ENCODE data around the gene SLC12A4.

The SLC12A4 gene

DNA sequence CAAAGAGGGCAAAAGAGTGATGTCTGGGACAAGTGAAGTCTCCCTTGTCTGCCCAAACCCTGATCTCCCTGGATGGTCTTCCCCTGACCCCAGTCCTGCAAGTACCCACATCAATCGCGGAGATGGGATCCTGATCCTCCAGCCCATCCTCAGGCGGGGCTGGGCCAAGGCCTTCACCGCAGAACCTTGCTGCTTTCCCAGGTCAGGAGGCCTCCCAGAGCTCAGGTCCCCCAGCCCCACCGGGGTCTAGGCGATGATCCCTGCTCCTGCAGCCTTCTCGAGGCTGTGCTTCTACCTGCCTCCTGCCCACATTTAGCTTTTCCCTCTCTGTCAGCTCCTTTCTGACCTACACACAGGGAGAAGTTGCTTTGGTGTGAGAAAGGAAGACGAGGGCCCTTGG lies 6.3 kb downstream of the SLC12A4 start:
- no peak for DNase-seq

DNA sequence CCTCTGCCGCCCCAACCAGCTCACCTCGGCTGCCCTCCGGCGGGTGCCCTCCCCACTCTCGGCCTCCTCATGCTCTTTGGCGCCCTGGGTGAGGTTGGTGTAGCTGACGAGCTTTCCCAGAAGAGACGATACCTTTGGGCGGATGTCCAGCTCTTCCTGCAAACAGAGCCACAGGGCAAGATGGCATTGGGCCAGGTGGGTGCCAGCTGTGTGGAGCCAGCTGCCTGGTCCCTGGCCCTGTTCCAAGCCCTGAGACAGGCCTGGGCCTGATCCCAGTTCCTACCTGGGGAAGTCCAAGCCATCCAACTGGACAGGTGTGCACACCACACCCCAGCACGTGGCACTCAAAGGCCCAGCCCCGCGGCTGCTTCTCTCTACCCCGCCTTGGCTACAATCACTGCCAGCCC lies 6.9 kb downstream of the SLC12A4 start:
- DNase-seq: no peak

DNA sequence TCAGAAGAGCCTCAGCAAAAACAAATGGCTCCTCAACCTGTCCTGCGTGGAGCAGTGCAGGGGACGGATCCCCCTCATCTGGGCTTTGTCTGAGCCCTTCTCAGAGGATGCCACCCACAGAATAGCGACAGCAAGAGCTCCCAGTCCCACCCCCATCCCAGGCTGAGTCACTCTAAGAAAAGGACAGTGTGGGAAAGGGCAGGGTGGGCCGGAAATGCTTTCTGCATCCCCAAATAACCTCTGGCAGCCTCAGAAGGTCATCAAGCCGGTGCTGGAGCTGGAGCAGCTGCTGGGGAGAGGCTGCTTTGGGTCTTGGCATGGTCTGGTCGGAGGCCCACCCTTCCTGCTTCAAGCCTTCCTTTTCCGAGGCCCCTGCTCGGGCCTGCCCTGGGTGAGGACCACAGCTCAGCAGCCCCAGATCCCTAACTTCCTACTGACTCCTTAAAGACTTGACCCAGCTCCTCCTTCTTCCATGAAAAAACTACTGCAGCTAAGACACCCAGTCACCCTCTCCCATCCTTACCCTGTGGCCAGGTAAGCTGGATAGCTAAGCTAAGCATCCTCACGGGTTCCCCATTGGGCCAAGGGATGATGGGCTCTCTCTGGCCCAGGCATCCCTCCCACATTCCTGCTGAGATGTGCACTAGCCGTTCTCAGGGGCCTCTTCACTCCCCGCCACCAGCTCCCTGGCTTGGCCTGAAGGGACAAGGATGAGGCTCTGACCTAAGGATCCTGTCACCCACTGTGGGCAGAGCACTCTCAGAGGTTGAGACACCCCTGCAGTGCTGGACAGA lies 8.7 kb downstream of the SLC12A4 start:
- DNase-seq: no peak

DNA sequence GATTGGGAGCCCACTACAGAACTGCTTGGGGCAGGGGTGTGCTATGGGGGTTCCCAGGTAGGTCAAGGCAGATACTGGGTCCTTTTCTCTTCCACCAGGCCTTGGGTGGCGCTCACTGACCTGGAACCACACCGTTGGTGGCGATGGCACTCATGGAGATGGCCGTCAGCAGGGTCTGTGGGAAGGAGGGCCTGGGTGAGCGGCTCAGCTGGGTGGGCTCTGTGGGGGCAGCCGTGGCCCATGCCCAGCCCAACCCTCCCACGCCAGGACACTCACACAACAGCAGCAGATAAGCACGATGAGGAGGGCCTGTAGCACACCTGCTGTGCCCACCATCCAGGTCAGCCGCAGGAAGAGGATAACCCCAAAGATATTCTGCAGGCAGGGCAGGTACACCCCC lies 10.8 kb downstream of the SLC12A4 start:
- no peak for DNase-seq

DNA sequence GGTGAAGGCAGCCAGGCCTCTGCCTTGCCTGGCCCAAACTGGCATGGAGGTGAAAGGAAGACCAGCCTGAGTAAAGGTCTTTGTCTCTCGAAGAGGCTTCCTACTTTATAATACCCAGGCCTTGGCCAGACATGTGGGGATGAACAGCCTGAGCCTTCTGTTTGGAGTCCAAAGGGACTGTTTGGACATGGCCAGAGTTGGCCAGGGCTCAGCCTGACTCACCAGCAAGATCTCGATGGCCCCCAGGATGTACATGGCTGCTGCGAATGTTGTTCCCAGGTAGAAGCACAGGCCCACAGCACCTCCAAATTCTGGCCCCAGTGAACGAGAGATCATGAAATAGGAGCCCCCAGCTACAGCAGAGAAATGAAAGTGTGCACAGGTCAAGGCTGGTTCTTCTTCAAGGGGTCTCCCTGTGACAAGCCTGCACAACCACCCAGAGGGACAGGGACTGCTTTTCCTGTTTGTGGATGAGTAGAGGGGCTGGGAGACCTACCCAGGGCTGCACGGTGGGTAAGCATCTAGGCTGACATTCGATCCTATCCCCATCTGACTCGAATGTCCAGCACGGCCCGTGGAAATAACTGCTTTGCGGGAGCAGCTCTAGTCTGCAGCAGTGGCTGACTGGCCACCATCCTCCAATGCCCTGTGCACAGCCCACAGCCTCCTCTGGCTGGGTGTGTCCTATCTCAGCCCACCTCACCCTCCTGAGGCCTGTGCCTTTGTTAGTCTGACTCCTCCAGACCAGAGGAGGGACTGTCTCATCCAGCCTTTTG lies 13.8 kb downstream of the SLC12A4 start:
- no peak for DNase-seq

DNA sequence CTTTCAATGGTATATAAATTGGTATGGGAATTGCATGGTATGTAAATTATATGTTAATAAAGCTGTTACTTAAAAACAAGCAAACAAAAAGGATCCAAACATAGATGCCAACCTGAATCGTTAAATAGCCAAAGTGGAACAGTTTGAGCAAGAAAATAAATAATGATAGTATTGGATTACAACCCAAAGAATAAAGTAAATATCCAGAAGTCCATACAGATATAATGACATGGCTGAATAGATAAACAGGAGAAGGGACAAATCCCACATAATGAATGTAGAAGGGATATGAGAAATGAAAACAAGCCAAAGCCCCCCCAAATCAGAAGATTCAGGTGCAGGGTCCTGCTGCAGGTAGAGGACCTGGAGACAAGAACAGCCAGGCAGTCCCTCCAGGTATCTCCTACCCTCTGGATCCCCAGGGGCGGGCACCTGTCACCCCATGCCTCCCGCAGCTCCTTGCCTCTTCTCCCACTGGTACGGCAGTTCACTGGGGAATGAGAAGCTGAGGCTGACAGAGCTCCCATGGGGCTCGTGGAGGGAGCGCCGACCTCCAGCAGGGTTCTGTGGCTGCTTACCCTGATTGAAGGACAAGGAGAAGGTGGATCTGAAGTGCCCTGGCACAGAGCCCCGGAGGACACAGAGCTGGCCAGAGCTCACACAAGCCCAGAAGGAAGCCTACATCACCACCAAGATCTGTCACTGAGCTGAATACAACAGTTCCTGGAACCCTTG lies 14.6 kb downstream of the SLC12A4 start:
- DNase-seq: no peak

DNA sequence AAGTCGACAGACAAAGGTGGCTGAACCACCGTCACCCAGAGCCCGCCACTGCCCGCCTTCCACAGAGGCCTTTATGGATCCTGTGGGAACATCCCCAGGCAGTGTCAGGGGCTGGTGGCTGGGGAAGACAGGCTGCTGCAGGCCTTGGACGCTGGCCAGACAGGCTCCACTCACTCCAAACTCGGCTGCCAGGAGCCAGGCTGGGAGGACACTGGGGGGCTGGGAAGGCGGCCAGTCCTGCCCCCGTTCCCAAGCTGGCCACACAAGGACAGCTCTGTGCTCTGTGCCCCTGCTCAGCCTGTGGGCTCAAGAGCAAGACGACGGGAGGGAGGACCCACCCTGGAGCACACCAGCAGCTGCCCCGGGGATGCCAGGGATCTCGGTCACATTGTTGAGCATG lies 17.0 kb downstream of the SLC12A4 start:
- DNase-seq: no peak

DNA sequence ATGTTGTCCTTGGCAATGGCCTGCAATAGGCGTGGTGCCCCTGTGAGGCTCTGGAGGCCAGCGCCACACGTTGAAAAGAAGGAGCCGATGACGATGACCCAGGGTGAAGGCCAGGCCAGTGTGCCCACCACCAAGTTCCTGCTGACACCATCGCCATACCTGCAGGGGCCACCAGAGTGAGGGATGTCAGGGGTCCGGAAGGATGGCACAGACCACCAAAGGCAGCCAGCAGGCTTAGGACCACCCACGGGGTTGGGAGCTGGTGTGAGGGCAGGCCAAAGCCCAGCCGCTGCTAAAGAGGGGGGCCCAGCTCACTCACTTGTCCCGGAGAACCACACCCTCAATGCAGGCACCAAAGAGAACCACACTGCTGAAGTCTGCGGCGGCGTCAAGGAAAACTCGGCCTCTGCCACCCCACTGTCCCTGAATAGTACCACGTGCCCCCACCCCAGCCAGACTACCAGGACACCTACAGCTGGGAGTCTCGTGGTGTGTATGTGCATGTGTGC lies 18.0 kb downstream of the SLC12A4 start:
- no peak for DNase-seq

DNA sequence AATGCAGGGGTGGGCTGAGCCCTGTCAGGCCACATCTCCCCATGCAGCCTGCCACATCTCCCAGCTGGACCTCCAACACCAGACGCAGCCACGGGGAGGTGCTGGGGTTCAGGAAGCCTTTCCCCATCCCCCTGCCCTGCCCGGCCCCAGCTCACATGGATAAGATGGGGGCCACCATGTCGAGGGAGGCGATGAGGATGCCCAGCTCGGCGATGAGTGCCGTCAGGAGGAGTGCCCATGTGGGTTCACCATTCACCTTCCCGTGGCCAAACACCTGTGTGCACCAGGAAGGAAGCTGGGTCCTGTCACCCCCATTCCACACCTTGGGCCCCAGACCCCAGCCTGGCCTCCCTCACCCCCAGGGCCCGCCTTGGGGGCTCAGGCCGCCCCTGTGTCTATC lies 18.8 kb downstream of the SLC12A4 start:
- no peak for DNase-seq

DNA sequence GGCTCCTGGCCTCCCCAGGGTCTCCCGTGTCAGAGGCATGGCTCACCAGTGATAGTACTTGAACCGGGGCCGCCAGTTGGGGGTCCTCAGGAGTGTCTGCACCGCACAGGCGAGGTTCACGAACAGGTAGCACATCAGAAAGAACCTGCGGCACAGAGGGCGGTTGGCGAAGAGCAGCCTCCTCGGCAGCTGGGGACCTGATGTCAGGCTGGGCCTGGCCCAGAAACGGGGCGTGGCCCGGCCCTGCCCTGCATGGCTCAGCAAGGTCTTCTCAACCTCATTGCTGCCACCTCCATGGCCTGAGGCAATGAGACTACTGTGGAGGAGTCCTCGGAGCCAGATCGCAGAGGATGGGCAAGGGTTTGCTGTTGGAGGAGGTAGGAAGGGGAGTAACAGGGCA lies 20.4 kb downstream of the SLC12A4 start:
- no peak for DNase-seq

DNA sequence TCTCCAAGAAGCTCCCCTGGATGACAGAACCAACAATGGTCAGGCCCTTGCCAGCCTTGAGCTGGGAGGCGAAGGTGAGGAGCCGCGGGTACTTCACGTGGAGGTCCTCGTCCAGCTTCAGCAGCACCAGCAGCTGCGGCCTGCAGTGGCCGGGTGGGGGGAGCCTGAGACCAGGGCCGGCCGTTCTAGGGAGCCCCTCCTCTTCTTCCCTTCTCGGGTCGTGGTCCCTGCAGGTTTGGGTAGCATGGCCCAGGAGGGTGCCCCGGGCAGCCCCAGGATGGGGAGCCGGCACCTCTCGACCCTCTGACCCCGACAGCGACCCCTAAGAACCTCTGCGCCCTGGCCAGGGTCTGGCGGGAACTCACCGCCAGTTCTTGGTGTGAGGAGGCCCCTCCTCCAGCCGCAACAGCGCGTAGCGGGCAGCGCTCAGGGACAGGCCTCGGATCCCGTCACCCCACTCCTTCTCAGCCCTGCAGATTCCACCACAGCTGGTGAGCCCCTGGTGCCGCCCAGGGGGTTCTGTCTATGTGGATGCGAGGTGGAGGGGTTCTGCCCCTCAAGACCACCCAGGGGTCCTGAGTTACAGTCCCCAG lies 21.4 kb downstream of the SLC12A4 start:
- DNase-seq: no peak

DNA sequence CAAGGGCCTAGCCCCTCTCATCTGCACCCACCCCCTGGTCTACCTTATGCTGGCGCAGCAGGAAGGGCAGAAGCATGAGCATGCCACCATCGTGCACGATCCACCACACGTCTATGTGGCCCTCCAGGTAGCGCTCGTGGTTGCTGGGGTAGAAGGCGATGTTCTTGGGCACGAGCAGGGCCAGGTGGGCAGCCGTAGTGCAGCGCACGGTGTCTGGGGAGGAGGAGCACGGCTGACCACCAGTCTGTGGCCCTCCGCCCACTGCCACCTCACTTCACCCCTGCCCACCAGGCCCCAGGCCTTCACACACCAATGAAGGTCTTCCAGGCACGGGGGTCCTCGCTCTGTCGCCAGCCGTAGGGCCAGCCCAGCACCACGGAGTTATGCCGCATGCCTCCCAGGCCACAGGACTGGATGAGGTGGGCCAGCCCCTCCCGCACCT lies 22.3 kb downstream of the SLC12A4 start:
- no peak for DNase-seq

DNA sequence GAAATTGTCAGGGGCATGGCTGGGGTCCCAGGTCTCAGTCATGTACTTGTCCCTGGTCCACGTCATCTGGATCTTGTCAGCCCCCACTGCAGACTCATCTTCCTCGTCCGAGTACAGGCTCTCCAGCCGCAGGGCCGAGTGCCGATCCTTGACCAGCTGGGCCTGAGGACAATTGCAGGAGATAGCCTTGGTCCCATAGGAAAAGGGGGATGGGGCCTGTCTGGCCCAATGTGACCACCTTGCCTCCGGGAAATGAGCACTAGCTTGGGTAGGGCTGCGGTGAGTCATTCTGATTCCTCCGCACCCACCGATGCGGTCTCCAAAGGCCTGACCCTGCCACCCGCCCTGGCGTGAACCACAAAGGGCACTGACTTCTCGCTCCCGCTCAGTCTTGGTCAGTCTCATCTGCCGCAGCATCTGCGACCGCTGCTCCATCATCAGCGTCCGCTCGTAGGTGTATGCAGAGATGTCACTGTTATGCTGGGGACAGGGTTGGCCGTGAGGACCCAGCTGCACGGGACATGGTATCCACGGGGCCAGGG lies 23.0 kb downstream of the SLC12A4 start:
- DNase-seq: no peak

DNA sequence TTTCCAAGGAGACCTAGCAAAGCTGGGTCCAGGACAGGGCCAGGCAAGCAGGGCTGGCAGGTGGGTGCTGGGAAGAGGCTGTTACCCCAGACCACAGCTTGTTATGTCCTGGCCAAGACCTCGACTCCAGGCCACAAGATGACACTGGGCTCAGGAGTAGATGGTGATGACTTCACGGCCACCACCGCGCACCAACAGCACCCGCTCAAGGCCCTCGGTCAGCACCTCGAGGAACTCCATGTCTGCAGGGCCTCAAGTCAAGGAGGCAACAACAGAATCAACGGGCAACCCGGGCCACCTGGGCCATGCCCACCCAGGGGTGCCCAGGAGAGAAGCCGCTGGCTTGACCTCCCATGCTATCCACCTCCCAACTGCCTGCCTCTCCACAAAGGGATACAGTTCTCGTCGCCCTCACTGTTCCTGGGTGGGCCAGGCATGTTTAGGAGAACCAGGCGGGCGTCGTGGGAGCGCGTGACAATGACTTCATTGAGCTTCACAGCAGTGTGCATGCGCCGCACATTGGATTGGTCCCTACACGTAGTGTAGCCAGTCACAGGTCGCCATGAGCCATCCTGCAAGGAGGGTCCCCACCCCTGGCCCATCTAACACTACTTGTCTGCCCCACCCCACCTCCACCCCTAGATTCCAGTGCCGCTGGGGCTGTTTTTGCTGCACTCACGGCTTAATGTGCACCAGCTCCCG lies 23.6 kb downstream of the SLC12A4 start:
- no peak for DNase-seq

DNA sequence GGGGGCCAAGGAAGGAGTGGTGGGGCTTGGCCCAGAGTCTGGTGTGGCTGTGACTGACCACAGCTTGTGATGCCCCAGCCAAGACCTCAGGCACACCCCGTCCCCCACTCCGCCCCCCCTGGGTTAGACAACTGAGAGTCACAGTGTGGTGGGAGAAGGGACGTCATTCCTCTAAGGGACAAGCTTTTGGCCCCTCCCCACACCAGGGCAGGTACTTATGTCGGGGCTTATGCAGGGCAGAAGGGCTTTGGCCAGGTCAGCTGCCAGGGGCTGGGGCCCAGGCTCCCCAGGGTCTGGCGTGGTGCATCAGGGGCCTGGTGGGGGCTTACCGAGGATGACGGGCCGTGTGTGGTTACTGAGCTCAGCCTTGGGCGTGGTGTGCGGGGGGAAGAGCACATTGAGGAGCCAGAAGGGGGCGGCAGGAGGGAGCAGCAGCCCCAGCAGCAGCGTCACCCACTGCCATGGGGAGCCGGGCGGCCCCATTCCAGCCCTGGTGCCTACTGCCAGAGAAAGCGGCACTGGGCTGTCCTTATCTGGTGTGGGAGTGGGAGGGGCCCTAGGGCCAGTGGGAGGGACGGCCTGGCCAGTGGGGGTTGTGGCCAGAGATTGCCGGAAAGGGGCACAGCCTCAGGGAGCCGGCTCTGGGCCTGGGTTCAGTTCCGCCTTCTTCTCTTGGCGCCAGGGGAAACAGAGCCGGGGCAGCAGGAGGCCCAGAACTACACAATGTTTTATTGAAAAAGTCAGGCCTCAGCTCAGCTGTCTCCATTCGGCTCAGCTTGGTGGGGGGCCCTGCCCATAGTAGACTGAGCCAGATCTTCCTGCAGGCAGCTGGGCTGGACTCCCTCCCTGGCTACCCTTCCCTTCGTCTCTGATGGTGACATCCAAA lies 24.6 kb downstream of the SLC12A4 start, which contains the start of gene LCAT:
TSS of gene LCAT (minus strand) at position 502 of the 886 bp plus-strand sequence. CDS start at position 483, 19 bp downstream.
- DNase-seq: no peak

DNA sequence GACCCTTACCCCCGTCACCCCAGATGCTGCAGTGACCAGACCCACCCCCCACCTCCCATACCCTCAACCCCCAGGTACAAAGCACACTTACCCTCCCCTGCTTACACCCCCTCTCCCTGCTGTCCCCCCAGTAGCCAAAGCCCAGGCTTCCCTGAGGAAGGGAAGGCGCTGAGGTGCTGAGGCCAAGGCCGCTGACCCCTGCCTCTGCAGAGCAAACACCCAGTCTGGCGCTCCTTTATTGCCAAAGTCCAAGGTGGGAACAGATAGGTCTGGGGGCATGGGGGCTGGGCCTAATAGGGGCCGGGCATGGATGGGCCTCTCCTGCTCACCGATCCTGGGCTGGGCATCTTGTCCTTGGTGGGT lies 25.2 kb downstream of the SLC12A4 start:
- DNase-seq: no peak

DNA sequence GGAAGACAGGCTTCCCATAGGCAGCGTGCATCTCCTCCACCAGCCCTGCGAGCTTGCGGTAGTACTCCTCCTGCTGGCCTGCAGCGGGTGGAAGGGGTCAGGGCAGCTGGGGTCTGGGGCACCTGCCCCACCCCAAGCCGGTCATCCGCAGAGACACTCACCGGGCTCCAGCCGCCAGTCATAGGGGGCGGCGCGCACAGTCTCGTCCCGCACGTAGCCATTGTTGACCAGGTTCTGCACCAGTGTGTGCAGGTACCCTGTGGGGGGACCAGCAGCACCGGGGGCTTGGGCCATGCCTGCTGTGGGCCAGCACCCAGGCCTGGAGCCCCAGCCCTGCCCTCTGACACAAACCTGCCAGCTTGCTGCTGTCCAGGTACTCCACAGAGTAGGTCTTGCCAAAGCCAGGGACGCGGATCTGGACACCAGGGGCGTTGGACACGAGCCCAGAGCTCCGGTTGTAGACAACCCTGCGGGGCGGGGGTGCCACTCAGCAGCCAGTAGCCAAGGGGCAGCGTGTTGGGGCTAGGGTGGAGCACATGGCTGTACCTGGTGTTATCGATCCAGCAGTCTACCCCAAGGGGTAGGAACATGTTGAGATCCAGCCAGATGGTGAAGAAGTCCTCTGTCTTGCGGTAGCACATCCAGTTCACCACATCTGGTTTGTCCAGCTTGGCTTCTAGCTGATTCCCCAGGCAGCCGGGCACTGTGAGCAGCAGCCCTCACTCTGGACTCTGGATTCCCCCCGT lies 25.8 kb downstream of the SLC12A4 start:
- no peak for DNase-seq

DNA sequence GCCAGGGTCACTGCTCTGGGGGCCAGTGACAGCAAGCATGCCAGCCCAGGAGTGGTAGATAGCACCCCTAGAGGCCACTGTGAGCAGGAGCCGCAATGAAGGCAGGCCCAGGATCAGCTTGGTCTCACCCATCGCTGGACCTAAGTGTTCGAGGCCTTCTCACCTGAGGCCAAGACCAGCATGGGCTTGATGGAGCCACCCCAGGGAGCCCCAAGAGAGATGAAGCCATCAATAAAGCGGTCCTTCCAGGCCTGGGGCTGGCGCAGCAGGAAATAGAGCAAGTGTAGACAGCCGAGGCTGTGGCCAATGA lies 26.3 kb downstream of the SLC12A4 start:
- peak in 2 of 6 experiments; percentile 7 to 16 for DNase-seq

DNA sequence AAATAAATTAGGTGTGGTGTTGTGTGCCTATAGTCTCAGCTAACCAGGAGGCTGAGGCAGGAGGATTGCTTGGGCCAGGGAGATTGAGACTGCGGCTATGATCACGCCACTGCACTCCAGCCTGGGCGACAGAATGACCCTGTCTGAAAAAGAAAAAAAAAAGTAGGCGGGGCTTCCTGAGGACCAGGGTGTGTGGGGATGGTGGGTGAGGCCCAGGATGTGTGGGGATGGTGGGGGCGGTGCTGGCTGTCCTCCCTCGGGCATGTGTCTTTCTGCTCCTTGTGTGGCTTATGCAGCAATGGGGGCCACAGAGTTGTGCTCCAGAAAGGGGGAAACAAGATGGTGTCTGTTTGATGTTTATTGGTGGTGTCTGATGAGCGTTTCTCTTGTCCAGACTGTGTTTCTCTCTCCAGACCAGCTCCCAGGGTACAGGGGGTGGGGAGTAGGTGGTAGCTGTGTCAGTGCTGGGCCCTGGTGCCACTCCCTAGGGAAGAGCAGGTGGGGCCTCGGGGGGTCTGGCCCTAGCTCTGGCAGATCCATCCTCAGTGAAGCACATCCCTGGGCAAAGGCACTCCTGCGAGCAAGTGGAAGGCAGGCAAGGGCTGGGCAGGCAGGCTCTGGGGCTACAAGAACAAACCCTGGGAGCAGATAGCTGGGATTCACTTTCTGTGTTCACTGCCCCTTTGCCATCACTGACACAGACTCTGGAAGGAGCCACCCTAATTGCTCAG lies 26.8 kb downstream of the SLC12A4 start:
- no peak for DNase-seq

All from stimulated activated naive CD4-positive, alpha-beta T cell (primary cell).